ENCODE measurements around the gene ARHGAP40.

DNA sequence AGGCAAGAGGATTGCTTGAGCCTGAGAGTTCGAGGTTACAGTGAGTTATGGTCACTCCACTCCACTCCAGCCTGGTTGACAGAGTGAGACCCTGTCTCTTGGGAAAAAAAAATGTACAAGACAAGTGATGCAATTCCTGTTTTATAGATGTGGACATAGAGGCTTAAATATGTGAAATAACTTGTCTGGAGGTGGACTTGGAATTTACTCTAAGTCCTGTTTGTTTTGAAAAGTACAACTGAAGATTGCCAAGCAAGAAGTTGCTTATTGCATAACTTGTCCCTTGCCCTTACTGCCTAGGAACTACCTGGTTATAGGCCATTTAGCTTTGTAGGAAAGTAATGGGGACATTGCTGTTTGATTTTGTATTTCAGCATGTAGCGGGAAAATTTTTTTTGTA is 46.6 kb upstream of the ARHGAP40 start:
- TF ChIP-seq POLR2A (IDR thresholded peaks at IDR 0.05; ENCODE audit: extremely low read depth, insufficient read length): no peak
- TF ChIP-seq, protein P1, sequence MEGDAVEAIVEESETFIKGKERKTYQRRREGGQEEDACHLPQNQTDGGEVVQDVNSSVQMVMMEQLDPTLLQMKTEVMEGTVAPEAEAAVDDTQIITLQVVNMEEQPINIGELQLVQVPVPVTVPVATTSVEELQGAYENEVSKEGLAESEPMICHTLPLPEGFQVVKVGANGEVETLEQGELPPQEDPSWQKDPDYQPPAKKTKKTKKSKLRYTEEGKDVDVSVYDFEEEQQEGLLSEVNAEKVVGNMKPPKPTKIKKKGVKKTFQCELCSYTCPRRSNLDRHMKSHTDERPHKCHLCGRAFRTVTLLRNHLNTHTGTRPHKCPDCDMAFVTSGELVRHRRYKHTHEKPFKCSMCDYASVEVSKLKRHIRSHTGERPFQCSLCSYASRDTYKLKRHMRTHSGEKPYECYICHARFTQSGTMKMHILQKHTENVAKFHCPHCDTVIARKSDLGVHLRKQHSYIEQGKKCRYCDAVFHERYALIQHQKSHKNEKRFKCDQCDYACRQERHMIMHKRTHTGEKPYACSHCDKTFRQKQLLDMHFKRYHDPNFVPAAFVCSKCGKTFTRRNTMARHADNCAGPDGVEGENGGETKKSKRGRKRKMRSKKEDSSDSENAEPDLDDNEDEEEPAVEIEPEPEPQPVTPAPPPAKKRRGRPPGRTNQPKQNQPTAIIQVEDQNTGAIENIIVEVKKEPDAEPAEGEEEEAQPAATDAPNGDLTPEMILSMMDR (IDR thresholded peaks at IDR 0.05; ENCODE audit: low read depth, low read length): no peak

Measured in NB4 (cell line).